CD14-positive monocyte (primary cell): ENCODE results near the gene ST7L. TPM values are rescaled to one million over a fixed set of nuclear protein-coding genes. Genes with fewer than 3 reads are reported as not detected.

ENCODE experiments used
- DNase-seq, 3 donors: peaks; one replicate each; pipeline ENCODE4 v3.0.0-alpha.2; 2011 to 2022
- H2AFZ ChIP-seq: 2 replicates; pipeline ENCODE4 v1.6.0; 2012; ENCODE audit warnings: mild to moderate bottlenecking, low read depth, low read length, inconsistent platforms; ENCODE audit not compliant: insufficient read depth, poor library complexity, severe bottlenecking
- H3K27ac ChIP-seq, 2 donors: 1 replicate in 1 of 2; 2 replicates in 1 of 2; pipeline ENCODE4 v1.5.1; 2012 to 2013; ENCODE audit warnings: low read length in 2 of 2, control low read depth in 1 of 2, inconsistent platforms in 1 of 2, low read depth in 1 of 2, mild to moderate bottlenecking in 1 of 2
- H3K27me3 ChIP-seq, 2 donors: one replicate each; pipeline versions ENCODE4 v1.6.0 to v1.6.1; 2011 to 2013; ENCODE audit warnings: low read length in 2 of 2; ENCODE audit not compliant: control insufficient read depth in 2 of 2, insufficient read depth in 2 of 2
- H3K36me3 ChIP-seq, 2 donors: replicated peaks in 1 of 2; 1 replicate in 1 of 2; 2 replicates in 1 of 2; pipeline versions ENCODE4 v1.5.1 to v1.6.1; 2012 to 2013; ENCODE audit warnings: low read length in 2 of 2, control low read depth in 1 of 2, inconsistent platforms in 1 of 2, mild to moderate bottlenecking in 1 of 2; ENCODE audit not compliant: insufficient read depth in 2 of 2, control insufficient read depth in 1 of 2
- H3K4me1 ChIP-seq, 2 donors: 1 replicate in 1 of 2; 2 replicates in 1 of 2; pipeline versions ENCODE4 v1.5.1 to v1.6.1; 2012 to 2013; ENCODE audit warnings: low read length in 2 of 2, control low read depth in 1 of 2, inconsistent platforms in 1 of 2, mild to moderate bottlenecking in 1 of 2, moderate library complexity in 1 of 2; ENCODE audit not compliant: insufficient read depth in 2 of 2, control insufficient read depth in 1 of 2
- H3K4me2 ChIP-seq: replicated peaks from 2 replicates; pipeline ENCODE3; 2012; ENCODE audit warnings: low read length, moderate library complexity, mild to moderate bottlenecking; ENCODE audit not compliant: poor library complexity, severe bottlenecking; ENCODE audit errors: extremely low read depth
- H3K4me3 ChIP-seq, 3 experiments: fragments of 200-600 bp in 1 of 3; sonication (generic) in 1 of 3; replicated peaks in 1 of 3; 1 replicate in 2 of 3; 2 replicates in 1 of 3; pipeline ENCODE4 v1.5.1; 2011 to 2013; ENCODE audit warnings: low read length in 3 of 3, mild to moderate bottlenecking in 3 of 3, control low read depth in 2 of 3, low read depth in 2 of 3, inconsistent platforms in 1 of 3, moderate library complexity in 1 of 3
- H3K79me2 ChIP-seq: 2 replicates; pipeline ENCODE4 v1.6.0; 2012; ENCODE audit warnings: mild to moderate bottlenecking, control low read depth, inconsistent platforms, low read length, moderate library complexity; ENCODE audit not compliant: insufficient read depth
- H3K9ac ChIP-seq: 2 replicates; pipeline ENCODE4 v1.6.0; 2017; ENCODE audit warnings: low read length, mild to moderate bottlenecking; ENCODE audit not compliant: insufficient read depth, poor library complexity, severe bottlenecking
- H3K9me3 ChIP-seq, 2 donors: replicated peaks in 1 of 2; 1 replicate in 1 of 2; 2 replicates in 1 of 2; pipeline versions ENCODE4 v1.5.1 to v1.6.1; 2012 to 2013; ENCODE audit warnings: low read length in 2 of 2, control low read depth in 1 of 2; ENCODE audit not compliant: control insufficient read depth in 1 of 2, insufficient read depth in 1 of 2
- H4K20me1 ChIP-seq: 2 replicates; pipeline ENCODE4 v1.6.0; 2012; ENCODE audit warnings: mild to moderate bottlenecking, low read length, control low read depth, moderate library complexity; ENCODE audit not compliant: insufficient read depth
- H3K27ac Mint-ChIP-seq, 7 donors: one replicate each; pipeline ENCODE4 v1.8.0; 2020; ENCODE audit warnings: mild to moderate bottlenecking in 7 of 7, mixed read lengths in 7 of 7, moderate library complexity in 6 of 7, inconsistent platforms in 2 of 7
- H3K27me3 Mint-ChIP-seq, 3 donors: one replicate each; pipeline ENCODE4 v1.8.0; 2021 to 2022; ENCODE audit warnings: low read depth in 3 of 3, mild to moderate bottlenecking in 3 of 3, mixed read lengths in 3 of 3, moderate library complexity in 3 of 3, inconsistent platforms in 1 of 3
- H3K36me3 Mint-ChIP-seq, 2 donors: one replicate each; pipeline ENCODE4 v1.8.0; 2020; ENCODE audit warnings: mixed read lengths in 2 of 2, inconsistent platforms in 1 of 2, mild to moderate bottlenecking in 1 of 2
- H3K4me1 Mint-ChIP-seq: one replicate; pipeline ENCODE4 v1.8.0; 2020; ENCODE audit warnings: mild to moderate bottlenecking, mixed read lengths
- H3K4me3 Mint-ChIP-seq, 2 donors: one replicate each; pipeline ENCODE4 v1.8.0; 2020; ENCODE audit warnings: mild to moderate bottlenecking in 2 of 2, mixed read lengths in 2 of 2, moderate library complexity in 1 of 2
- H3K9me3 Mint-ChIP-seq, 7 donors: one replicate each; pipeline ENCODE4 v1.8.0; 2020 to 2022; ENCODE audit warnings: mixed read lengths in 7 of 7, mild to moderate bottlenecking in 6 of 7, moderate library complexity in 6 of 7, inconsistent platforms in 2 of 7
- WGBS: methylation state at CpG from one replicate; pipeline ENCODE4 v1.1.5; 2013; ENCODE audit warnings: missing lambda C conversion rate; ENCODE audit not compliant: insufficient coverage; 5-methylcytosine and 5-hydroxymethylcytosine counted together
- intact Hi-C, 2 donors: fragments of 100-400 bp; cut with micrococcal nuclease; formaldehyde crosslinking; loops; one replicate each; pipeline versions ENCODE4 v1.15.0 to v1.15.1; 2023
- polyA plus RNA-seq, 3 donors: library from polyadenylated mRNA; depleted of rRNA in 1 of 3; unstranded in 2 of 3; stranded (reverse) in 1 of 3; fragments of 300-500 nt in 2 of 3; fragments of >200 nt in 1 of 3; fragmentation: Illumina TruSeq in 2 of 3; gene quantifications; 1 replicate in 2 of 3; 2 replicates in 1 of 3; pipeline ENCODE4 v1.2.3, GENCODE V29; 2012 to 2021
- TF ChIP-seq, protein P1 (sequence below): fragments of 200-600 bp; IDR thresholded peaks from one replicate; pipeline ENCODE4 v1.8.0; 2022; ENCODE audit warnings: antibody characterized with exemption, mild to moderate bottlenecking

Gene ST7L
- polyA plus RNA-seq, 3 donors = 5.4 to 10.0 (median 6.1) TPM

DNA sequence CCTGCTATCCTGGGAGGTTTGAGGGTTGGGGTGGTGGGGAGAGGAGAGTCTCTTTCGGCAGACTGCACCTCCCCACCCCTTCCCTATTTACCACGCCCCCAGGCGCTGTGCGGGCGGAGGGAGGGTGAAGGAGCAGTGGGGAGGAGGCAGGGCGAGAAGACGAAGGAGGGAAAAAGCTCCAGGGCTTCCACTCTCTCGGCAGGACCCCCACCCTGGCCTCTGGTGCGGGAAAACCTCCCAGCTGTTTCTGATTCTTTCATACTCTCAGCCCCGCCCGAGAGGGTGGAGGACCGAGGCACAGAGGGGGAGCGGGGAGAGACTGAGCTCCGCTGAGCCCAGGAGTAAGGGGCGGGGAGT is 111.0 kb downstream of the ST7L start:
- H3K4me1 ChIP-seq = peaks cover 9 to 20% of the 10 kb centered on the region in 2 donors
- H3K27me3 Mint-ChIP-seq = peaks cover 57 to 89% (median 74%) of the 10 kb centered on the region in 3 donors
- no peak overlapping the region for H3K27ac ChIP-seq
- peaks cover 0 to 5% of the 10 kb centered on the region in 2 donors for H3K36me3 Mint-ChIP-seq
- peak overlapping the region; percentile 81 for H2AFZ ChIP-seq
- peaks cover 0 to 12% (median 4%) of the 10 kb centered on the region in 7 donors for H3K9me3 Mint-ChIP-seq
- no peaks in the 10 kb centered on the region for H3K79me2 ChIP-seq
- no peaks in the 10 kb centered on the region for H3K36me3 ChIP-seq
- no peaks in the 10 kb centered on the region for H4K20me1 ChIP-seq
- no peak overlapping the region for H3K27ac Mint-ChIP-seq
- WGBS = 13% methylated on average over 4 of the region's 15 CpGs
- no peak for DNase-seq
- TF ChIP-seq, protein P1, sequence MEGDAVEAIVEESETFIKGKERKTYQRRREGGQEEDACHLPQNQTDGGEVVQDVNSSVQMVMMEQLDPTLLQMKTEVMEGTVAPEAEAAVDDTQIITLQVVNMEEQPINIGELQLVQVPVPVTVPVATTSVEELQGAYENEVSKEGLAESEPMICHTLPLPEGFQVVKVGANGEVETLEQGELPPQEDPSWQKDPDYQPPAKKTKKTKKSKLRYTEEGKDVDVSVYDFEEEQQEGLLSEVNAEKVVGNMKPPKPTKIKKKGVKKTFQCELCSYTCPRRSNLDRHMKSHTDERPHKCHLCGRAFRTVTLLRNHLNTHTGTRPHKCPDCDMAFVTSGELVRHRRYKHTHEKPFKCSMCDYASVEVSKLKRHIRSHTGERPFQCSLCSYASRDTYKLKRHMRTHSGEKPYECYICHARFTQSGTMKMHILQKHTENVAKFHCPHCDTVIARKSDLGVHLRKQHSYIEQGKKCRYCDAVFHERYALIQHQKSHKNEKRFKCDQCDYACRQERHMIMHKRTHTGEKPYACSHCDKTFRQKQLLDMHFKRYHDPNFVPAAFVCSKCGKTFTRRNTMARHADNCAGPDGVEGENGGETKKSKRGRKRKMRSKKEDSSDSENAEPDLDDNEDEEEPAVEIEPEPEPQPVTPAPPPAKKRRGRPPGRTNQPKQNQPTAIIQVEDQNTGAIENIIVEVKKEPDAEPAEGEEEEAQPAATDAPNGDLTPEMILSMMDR = no peak
- peaks cover 47 to 81% of the 10 kb centered on the region in 2 donors for H3K27me3 ChIP-seq
- peak overlapping the region in 1 of 3 experiments; percentile 73 for H3K4me3 ChIP-seq
- peak overlapping the region; percentile 21 for H3K9ac ChIP-seq
- peak overlapping the region; percentile 87 for H3K4me2 ChIP-seq
- intact Hi-C loops = loop anchor here in 1 of 2 donors (10.0 kb wide), 1 partner anchor 197 kb away; the partner anchor contains the start of gene RHOC
- peaks cover 0 to 27% of the 10 kb centered on the region in 2 donors for H3K9me3 ChIP-seq
- peaks cover 15% of the 10 kb centered on the region for H3K4me1 Mint-ChIP-seq
- peak overlapping the region; percentile 61 to 85 for H3K4me3 Mint-ChIP-seq

DNA sequence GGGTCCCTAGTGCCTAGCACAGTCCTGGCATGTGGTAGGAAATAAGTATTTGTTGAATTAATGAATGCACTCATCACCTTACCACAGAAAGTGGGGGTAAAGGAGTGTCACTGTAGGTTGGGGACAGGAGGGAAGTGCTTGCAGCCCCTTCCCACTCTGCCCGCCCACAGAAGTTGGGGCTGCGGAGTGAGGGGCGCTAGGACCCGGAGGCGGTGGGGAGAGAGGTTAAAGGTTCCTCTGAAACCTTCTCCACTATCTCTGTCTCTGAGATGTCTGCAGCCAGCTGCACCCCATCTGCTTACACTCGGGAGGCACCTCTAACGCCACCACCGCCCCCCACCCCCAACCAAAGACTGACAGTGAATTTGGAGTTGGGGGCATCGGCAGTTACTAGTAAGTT is 111.6 kb downstream of the ST7L start:
- Histone ChIP-seq H3K4me3 (no peak overlapping the region), H3K4me1 (peaks cover 12 to 23% of the 10 kb centered on the region in 2 donors), H3K79me2 (no peaks in the 10 kb centered on the region), H3K36me3 (no peaks in the 10 kb centered on the region), H3K27me3 (peaks cover 53 to 87% of the 10 kb centered on the region in 2 donors), H3K9me3 (peaks cover 0 to 32% of the 10 kb centered on the region in 2 donors), H3K27ac (no peak overlapping the region), H3K9ac (no peak overlapping the region), H3K4me2 (peak overlapping the region; percentile 87), H2AFZ (peak overlapping the region; percentile 81), H4K20me1 (no peaks in the 10 kb centered on the region)
- peaks cover 0 to 14% (median 5%) of the 10 kb centered on the region in 7 donors for H3K9me3 Mint-ChIP-seq
- H3K36me3 Mint-ChIP-seq = peaks cover 0 to 7% of the 10 kb centered on the region in 2 donors
- intact Hi-C loops = loop anchor here in 1 of 2 donors (10.0 kb wide), 1 partner anchor 197 kb away; the partner anchor contains the start of gene RHOC
- WGBS = no CpG with 5 or more reads among the region's 9 CpGs
- H3K27ac Mint-ChIP-seq = no peak overlapping the region
- peaks cover 19% of the 10 kb centered on the region for H3K4me1 Mint-ChIP-seq
- H3K4me3 Mint-ChIP-seq = peak overlapping the region; percentile 61 to 85
- peaks cover 63 to 93% (median 79%) of the 10 kb centered on the region in 3 donors for H3K27me3 Mint-ChIP-seq
- TF ChIP-seq, protein P1 = no peak
- no peak for DNase-seq
